Measurements from ENCODE around the gene SLC35A5.
A peak's percentile ranks its signal among the peaks of the same experiment; 100 is the strongest.
"Not testable (repeated sequence)": the region's sequence is repeated elsewhere in the genome, so short reads cannot be mapped to it uniquely, and the experiment has no call there.

SLC35A5 gene

GRCh38 chr3:112561734-112562529 is at the start of gene SLC35A5, which contains the start of gene ATG3:
TSS of gene SLC35A5 (plus strand) at chr3:112562045. CDS start at chr3:112563404, 1,359 bp downstream.
TSS of gene ATG3 (minus strand) at chr3:112561962. CDS start at chr3:112561528, 434 bp downstream.
- DNase-seq (ENCODE audit: low read depth, low spot score): peak; percentile 96

GRCh38 chr3:112512320-112512719 is 49.5 kb upstream of the SLC35A5 start:
- no peak for DNase-seq (ENCODE audit: low read depth, low spot score)

- DNase-seq (ENCODE audit: low read depth, low spot score): no peak
These were observed 47.2 kb upstream of the SLC35A5 start for GRCh38 chr3:112514527-112515128.

GRCh38 chr3:112518970-112519369 is 42.9 kb upstream of the SLC35A5 start:
- not testable (repeated sequence) for DNase-seq (ENCODE audit: low read depth, low spot score)

GRCh38 chr3:112519424-112520001 is 42.3 kb upstream of the SLC35A5 start:
- DNase-seq (ENCODE audit: low read depth, low spot score): peak; percentile 51

- not testable (repeated sequence) for DNase-seq (ENCODE audit: low read depth, low spot score)
These were observed 37.7 kb upstream of the SLC35A5 start for GRCh38 chr3:112524127-112524526.

- no peak for DNase-seq (ENCODE audit: low read depth, low spot score)
These were observed 31.3 kb upstream of the SLC35A5 start for GRCh38 chr3:112530573-112530972.

- peak; percentile 26 for DNase-seq (ENCODE audit: low read depth, low spot score)
These were observed 30.5 kb upstream of the SLC35A5 start for GRCh38 chr3:112531358-112531781.

- DNase-seq (ENCODE audit: low read depth, low spot score): no peak
These were observed 21.8 kb upstream of the SLC35A5 start for GRCh38 chr3:112539825-112540650.

- no peak for DNase-seq (ENCODE audit: low read depth, low spot score)
These were observed 15.6 kb upstream of the SLC35A5 start for GRCh38 chr3:112546216-112546759.

- no peak for DNase-seq (ENCODE audit: low read depth, low spot score)
These were observed 11.0 kb upstream of the SLC35A5 start for GRCh38 chr3:112550859-112551258.

- no peak for DNase-seq (ENCODE audit: low read depth, low spot score)
These were observed 6.2 kb upstream of the SLC35A5 start for GRCh38 chr3:112555535-112556170.

GRCh38 chr3:112557976-112558375 is 3.9 kb upstream of the SLC35A5 start:
- no peak for DNase-seq (ENCODE audit: low read depth, low spot score)

GRCh38 chr3:112560307-112560706 is 1.5 kb upstream of the SLC35A5 start:
- no peak for DNase-seq (ENCODE audit: low read depth, low spot score)

- peak; percentile 70 for DNase-seq (ENCODE audit: low read depth, low spot score)
These were observed 943 bp upstream of the SLC35A5 start for GRCh38 chr3:112560721-112561483.

- no peak for DNase-seq (ENCODE audit: low read depth, low spot score)
These were observed 436 bp upstream of the SLC35A5 start for GRCh38 chr3:112561484-112561733.

GRCh38 chr3:112564247-112564939 is 2.5 kb downstream of the SLC35A5 start:
- not testable (repeated sequence) for DNase-seq (ENCODE audit: low read depth, low spot score)

- no peak for DNase-seq (ENCODE audit: low read depth, low spot score)
These were observed 3.1 kb downstream of the SLC35A5 start for GRCh38 chr3:112564940-112565305.

GRCh38 chr3:112568642-112569041 is 6.8 kb downstream of the SLC35A5 start:
- no peak for DNase-seq (ENCODE audit: low read depth, low spot score)

- no peak for DNase-seq (ENCODE audit: low read depth, low spot score)
These were observed 7.4 kb downstream of the SLC35A5 start for GRCh38 chr3:112569265-112569664.
